Prostate gland (tissue), 2 donors: Measurements from ENCODE around the gene KRTAP1-5.

ENCODE experiments used
- POLR2A ChIP-seq: fragments of 450-650 bp; IDR thresholded peaks from one replicate; pipeline ENCODE4 v1.6.1; 2016; ENCODE audit warnings: antibody characterized with exemption, mild to moderate bottlenecking
- POLR2AphosphoS5 ChIP-seq: sonication (generic); formaldehyde crosslinking; IDR thresholded peaks from one replicate; pipeline ENCODE4 v1.6.1; 2017; ENCODE audit warnings: antibody characterized with exemption
- TF ChIP-seq, protein P1 (sequence below), 4 experiments: fragments of 200-600 bp in 2 of 4; fragments of 450-650 bp in 2 of 4; sonication (generic) in 2 of 4; IDR thresholded peaks; 1 replicate in 3 of 4; 2 replicates in 1 of 4; pipeline ENCODE4 v1.5.1; 2016 to 2019; ENCODE audit warnings: antibody characterized with exemption in 4 of 4, mild to moderate bottlenecking in 2 of 4, moderate library complexity in 2 of 4

GRCh38 chr17:41071606-41072360, 44.8 kb upstream of the KRTAP1-5 start:
- TF ChIP-seq, protein P1, sequence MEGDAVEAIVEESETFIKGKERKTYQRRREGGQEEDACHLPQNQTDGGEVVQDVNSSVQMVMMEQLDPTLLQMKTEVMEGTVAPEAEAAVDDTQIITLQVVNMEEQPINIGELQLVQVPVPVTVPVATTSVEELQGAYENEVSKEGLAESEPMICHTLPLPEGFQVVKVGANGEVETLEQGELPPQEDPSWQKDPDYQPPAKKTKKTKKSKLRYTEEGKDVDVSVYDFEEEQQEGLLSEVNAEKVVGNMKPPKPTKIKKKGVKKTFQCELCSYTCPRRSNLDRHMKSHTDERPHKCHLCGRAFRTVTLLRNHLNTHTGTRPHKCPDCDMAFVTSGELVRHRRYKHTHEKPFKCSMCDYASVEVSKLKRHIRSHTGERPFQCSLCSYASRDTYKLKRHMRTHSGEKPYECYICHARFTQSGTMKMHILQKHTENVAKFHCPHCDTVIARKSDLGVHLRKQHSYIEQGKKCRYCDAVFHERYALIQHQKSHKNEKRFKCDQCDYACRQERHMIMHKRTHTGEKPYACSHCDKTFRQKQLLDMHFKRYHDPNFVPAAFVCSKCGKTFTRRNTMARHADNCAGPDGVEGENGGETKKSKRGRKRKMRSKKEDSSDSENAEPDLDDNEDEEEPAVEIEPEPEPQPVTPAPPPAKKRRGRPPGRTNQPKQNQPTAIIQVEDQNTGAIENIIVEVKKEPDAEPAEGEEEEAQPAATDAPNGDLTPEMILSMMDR (IDR thresholded peaks at IDR 0.05) = no peak
- no peak for TF ChIP-seq POLR2A
- no peak for TF ChIP-seq POLR2AphosphoS5
